KMS-11 (cell line): ENCODE data around the gene ABLIM2.

Source experiments
- H2AFZ ChIP-seq: fragments of 200-600 bp; sonication (generic); 2 replicates; pipeline ENCODE4 v1.6.1; 2016; ENCODE audit warnings: antibody characterized with exemption, mixed run types, low read depth
- H3K27ac ChIP-seq: fragments of 200-600 bp; sonication (generic); 2 replicates; pipeline ENCODE4 v1.6.1; 2016; ENCODE audit warnings: mild to moderate bottlenecking, mixed run types
- H3K27me3 ChIP-seq: fragments of 200-600 bp; sonication (generic); 2 replicates; pipeline ENCODE4 v1.6.1; 2017; ENCODE audit warnings: mild to moderate bottlenecking, low read depth, mixed run types, moderate library complexity; ENCODE audit not compliant: insufficient read depth
- H3K36me3 ChIP-seq: fragments of 200-600 bp; sonication (generic); 2 replicates; pipeline ENCODE4 v1.6.1; 2017; ENCODE audit warnings: mild to moderate bottlenecking, mixed run types; ENCODE audit not compliant: insufficient read depth
- H3K4me1 ChIP-seq: fragments of 200-600 bp; sonication (generic); 2 replicates; pipeline ENCODE4 v1.6.1; 2016; ENCODE audit warnings: mild to moderate bottlenecking, low read depth, mixed run types; ENCODE audit not compliant: poor library complexity, severe bottlenecking
- H3K4me2 ChIP-seq: fragments of 200-600 bp; sonication (generic); 2 replicates; pipeline ENCODE4 v1.7.0; 2016; ENCODE audit warnings: mild to moderate bottlenecking, mixed run types
- H3K4me3 ChIP-seq: fragments of 200-600 bp; sonication (generic); IDR thresholded peaks from 2 replicates; pipeline ENCODE4 v1.6.1; 2017; ENCODE audit warnings: low read depth, low read length, mixed read lengths; ENCODE audit not compliant: insufficient read depth
- H3K79me2 ChIP-seq: fragments of 200-600 bp; sonication (generic); 2 replicates; pipeline ENCODE4 v1.6.1; 2016; ENCODE audit warnings: low read depth, mixed run types; ENCODE audit not compliant: insufficient read depth
- H3K9ac ChIP-seq: fragments of 200-600 bp; sonication (generic); 2 replicates; pipeline ENCODE4 v1.6.1; 2016; ENCODE audit warnings: mild to moderate bottlenecking, mixed run types
- H4K20me1 ChIP-seq: fragments of 200-600 bp; sonication (generic); 2 replicates; pipeline ENCODE4 v1.6.1; 2016; ENCODE audit warnings: mild to moderate bottlenecking, mixed run types; ENCODE audit not compliant: insufficient read depth
- CTCF ChIP-seq: fragments of 200-600 bp; sonication (generic); conservative IDR thresholded peaks from 2 replicates; pipeline ENCODE4 v1.6.1; 2017; ENCODE audit warnings: low read depth, mild to moderate bottlenecking, antibody characterized with exemption, low read length, moderate library complexity, mixed read lengths

Gene ABLIM2

GRCh38 chr4:7959078-7959477, 199.5 kb downstream of the ABLIM2 start:
- Histone ChIP-seq H3K4me3 (no peak overlapping the region), H3K36me3 (no peaks in the 10 kb centered on the region), H3K27me3 (no peaks in the 10 kb centered on the region), H3K4me1 (no peaks in the 10 kb centered on the region), H3K79me2 (no peaks in the 10 kb centered on the region), H3K27ac (no peak overlapping the region), H3K4me2 (no peak overlapping the region), H4K20me1 (no peaks in the 10 kb centered on the region), H3K9ac (no peak overlapping the region), H2AFZ (no peak overlapping the region)
- no peak for TF ChIP-seq CTCF

GRCh38 chr4:7956934-7957656, 201.5 kb downstream of the ABLIM2 start:
- no peaks in the 10 kb centered on the region for H4K20me1 ChIP-seq
- no peaks in the 10 kb centered on the region for H3K27me3 ChIP-seq
- H2AFZ ChIP-seq, result no peak overlapping the region
- H3K4me3 ChIP-seq, result no peak overlapping the region
- no peaks in the 10 kb centered on the region for H3K36me3 ChIP-seq
- no peak overlapping the region for H3K9ac ChIP-seq
- no peak overlapping the region for H3K4me2 ChIP-seq
- no peaks in the 10 kb centered on the region for H3K79me2 ChIP-seq
- no peak overlapping the region for H3K27ac ChIP-seq
- H3K4me1 ChIP-seq, result no peaks in the 10 kb centered on the region
- no peak for TF ChIP-seq CTCF

- H3K4me1 ChIP-seq, result no peaks in the 10 kb centered on the region
- no peak overlapping the region for H3K27ac ChIP-seq
- H3K4me2 ChIP-seq, result no peak overlapping the region
- no peaks in the 10 kb centered on the region for H4K20me1 ChIP-seq
- no peak for TF ChIP-seq CTCF
- H3K27me3 ChIP-seq, result no peaks in the 10 kb centered on the region
- H3K79me2 ChIP-seq, result no peaks in the 10 kb centered on the region
- no peak overlapping the region for H3K4me3 ChIP-seq
- no peaks in the 10 kb centered on the region for H3K36me3 ChIP-seq
- H3K9ac ChIP-seq, result no peak overlapping the region
- no peak overlapping the region for H2AFZ ChIP-seq
Observed at GRCh38 chr4:7956270-7956808, 202.3 kb downstream of the ABLIM2 start.

GRCh38 chr4:7955393-7955792, 203.2 kb downstream of the ABLIM2 start:
- H3K27me3 ChIP-seq, result no peaks in the 10 kb centered on the region
- H3K9ac ChIP-seq, result no peak overlapping the region
- no peak overlapping the region for H3K4me3 ChIP-seq
- H4K20me1 ChIP-seq, result no peaks in the 10 kb centered on the region
- TF ChIP-seq CTCF, result no peak
- no peaks in the 10 kb centered on the region for H3K4me1 ChIP-seq
- no peaks in the 10 kb centered on the region for H3K79me2 ChIP-seq
- H3K36me3 ChIP-seq, result no peaks in the 10 kb centered on the region
- H3K4me2 ChIP-seq, result no peak overlapping the region
- no peak overlapping the region for H3K27ac ChIP-seq
- H2AFZ ChIP-seq, result no peak overlapping the region
